ENCODE measurements around the gene WFS1. TPM values are rescaled to one million over a fixed set of nuclear protein-coding genes. Genes with fewer than 3 reads are reported as not detected.

WFS1 gene
- total RNA-seq, 1 donor from 2014 or later: 3.7 TPM

DNA sequence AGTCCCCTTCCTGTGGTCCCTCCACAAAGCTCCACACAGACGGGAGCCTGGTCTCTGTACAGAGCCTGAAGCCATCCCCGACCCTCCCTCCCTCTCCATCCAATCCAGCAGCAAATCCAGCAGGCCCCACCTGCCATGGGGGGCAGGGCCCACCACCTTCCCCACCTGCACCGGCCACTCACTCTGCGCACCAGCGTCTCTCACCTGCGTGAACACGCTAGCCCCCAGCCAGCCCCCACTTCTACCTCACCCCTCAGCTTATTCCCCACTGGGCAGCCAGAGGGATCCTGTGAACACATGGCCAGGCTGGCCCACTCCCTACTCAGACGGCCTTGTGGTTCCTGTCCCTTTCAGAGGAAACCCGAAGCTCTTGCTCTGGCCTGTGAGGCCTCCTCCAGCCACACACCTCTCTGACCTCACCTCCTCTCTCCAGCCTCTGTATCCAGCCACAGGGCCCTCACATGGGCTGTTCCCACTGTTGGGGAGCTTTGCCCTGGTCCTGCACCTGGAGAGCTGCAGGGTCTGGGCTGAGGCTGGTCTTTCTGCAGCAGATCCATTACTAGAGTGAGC lies 70.9 kb downstream of the WFS1 start:
- ATAC-seq: no peak

DNA sequence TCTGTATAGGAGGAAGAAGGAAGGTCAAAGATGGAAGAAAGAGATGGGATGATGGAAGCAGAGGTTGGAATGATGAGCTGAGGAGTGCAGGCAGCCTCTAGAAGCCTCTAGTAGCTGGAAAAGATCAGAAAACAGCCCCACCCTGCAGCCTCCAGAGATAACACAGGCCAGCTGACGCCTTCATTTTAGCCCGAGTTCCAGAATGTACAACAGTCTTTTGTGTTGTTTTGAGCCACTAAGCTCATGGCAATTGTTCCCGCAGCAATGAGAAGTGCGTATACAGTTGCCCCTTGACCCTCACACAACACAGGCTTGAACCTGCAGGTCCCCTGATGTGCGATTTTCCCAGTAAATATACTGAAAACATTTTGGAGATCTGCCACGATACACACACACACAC lies 72.0 kb downstream of the WFS1 start:
- no peak for ATAC-seq

DNA sequence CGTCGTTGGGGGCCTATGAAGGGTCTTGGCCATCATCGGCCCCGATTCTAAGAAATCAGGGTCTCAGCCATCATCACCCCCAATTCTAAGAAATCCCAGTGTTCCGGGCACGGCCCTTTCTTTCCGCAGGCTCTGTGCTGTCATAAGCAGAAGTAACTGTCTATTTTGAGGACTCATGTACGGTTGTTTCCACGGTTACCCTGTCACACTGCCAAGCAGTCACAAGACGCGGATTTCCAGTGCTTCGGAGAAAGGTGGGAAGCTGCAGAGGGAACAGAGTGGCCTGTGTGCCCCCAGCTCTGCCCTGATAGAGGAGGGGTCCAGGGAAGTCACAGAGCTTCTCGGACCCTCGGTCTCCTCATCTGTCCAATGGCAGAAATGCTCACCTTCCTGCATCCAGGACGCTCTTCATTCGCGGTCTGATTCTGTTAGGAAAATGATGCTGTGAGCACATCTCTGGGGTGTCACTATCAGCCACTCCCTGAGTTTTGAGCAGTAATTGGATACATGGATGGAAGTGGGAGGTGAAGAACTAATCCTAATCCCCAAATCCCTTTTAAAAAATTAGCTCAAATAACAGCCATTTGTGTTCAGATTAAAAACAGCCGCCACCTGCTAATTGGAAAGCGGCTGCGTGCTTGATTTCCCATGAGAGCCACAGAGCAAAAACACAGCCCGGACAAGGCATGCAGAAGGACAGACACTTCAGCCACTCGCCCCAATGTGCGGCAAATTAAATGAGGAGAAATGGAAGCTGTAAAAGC lies 73.1 kb downstream of the WFS1 start:
- no peak for ATAC-seq

DNA sequence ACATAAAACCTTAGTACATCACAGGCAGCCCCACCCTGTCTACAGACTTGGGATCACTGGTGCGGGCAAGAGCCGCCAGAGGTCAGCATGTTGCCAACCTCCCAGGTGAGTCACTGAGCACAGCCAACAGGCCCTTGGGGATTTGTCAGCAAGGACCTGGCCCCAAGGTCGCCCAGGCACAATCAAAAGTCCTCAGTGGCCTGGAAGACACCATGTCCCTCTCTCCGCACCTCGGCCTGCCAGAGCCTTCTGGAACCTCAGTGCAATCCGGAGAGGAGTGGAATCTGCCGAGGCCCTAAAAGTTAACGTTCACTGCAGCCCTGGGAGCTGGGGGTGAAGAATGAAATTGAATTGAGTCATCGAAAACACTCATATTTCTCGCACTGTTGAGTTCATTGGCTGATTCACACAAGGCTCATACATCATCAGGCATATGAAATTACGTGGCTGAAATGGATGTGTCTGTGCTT lies 74.3 kb downstream of the WFS1 start:
- ATAC-seq: peak; percentile 91

DNA sequence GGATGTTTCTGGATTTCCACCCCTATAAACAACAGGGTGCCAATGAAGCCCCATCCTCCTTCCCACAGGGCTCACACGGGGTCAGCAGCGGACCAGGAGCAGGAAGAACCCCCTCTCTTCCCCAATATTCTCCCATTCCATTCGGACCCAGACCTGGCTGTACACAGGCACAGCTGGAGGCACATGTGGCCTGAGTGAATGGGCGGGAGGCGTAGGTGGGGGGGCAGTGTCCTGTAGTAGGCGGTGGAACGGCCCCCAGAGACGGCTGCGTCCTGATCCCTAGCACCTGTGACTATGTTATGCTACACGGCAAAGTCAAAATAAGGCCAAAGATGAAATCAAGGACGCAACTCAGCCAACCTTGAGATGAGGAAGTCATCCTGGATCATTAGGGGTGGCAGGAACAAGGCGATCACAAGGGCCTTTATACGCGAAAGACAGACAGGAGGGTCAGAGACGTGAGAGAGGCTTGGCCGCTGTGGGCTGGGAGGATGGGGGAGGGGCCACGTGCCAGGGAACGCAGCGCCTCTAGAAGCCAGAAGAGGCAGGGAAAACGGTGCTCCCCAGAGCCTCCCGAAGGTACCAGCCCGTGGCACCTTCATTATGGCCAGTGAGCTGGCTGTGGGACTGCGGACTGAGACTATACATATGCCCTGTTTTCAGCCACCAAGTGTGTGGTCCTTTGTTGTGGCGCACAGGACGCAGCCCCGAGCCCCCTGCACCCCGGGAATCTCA lies 75.6 kb downstream of the WFS1 start:
- ATAC-seq: no peak

DNA sequence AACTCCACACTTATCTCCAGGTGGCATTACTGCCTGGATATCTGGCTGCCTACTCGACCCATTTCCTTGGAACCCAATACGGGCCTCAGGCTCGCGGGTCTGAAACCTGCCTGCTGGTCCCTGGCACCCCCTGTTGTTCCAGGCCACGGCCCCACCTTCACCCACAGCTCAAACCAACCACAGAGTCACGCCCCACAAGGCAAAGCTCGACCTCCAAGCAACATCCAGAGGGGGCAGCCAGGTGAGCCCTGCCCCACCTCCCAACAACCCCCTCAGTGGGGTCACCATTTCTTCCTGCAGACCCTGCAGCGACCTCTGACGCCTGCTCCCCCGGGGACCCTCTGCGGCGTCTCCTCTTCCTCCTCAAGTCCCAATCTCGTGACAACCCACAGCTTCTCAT lies 76.2 kb downstream of the WFS1 start:
- no peak for ATAC-seq

DNA sequence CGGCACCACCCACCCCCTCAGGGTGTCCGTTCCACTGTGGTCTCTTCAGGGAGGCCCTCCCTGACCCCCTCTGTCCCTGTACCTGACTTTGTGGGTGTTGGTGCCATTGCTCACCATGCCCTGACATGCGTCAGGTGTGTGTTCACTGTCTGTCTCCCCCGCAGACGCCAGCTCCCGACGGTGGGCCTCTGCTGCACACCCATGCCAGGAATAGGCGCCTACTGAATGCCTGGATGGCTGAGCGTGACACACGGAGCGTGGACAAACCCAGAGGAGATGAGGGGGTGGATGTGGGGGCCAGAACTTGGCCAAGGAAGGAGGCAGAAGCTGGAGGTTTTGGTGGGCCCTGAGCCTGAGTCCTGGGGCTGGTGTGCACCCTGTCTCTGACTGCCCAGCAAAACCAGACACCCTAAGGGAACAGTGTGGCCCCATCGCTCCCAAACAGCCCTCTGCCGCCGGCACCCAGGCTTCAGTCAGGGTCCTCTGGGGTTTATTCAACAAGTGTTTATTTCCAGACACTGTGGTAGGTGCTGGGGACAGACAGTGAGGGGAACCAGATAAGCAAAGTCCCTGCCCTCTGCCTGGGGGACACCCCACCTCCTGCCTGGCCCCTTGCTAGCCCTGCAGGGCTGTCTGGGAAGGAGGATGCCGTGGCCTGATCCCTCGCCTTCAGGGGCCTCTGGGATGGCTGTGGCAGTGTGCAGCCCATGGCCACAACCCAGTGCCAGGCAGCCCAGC lies 76.9 kb downstream of the WFS1 start:
- no peak for ATAC-seq

DNA sequence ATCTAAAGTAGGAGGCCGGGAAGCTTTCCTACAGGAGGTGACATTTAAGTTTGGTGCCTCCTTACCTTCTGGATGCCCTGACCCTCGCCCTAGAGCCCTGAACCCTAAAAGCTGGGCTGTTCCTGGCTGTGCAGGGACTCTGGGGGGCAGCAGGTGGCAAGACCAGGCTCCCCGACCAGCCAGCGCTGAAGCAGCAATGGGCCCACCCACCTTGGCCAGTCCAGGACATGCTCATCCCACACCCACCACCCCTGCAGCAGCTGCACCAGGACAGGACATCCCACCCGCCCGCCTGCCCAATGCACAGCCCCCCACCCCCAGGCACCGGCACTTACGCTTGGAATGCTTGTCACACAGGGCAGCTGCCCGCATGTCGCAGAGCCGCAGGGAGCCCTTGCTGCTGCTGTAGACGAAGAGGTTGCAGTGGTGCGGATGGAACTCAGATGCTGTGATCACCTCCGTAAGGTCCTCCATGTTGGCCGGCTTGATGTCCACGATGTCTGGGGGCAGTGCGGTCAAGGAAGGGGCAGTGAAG lies 77.9 kb downstream of the WFS1 start:
- no peak for ATAC-seq

DNA sequence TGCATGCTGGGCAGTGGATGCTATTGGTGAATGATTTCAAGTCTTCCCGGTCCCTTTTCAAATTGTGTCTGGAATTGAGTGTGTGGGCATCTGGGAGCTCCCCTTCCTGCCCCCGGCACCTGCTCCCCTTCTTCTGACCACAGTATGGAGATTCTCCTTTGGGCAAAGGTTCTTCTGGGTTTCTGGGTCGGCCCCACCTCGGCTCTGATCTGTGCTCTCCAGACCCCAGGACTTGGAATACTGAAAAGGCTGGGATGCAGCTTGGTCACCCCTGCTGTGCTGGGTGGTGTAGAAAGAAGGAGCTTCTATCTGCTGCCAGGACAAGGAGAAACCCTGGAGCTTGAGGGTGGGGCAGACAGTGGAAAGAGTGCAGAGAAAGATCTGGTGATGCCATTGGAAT lies 78.8 kb downstream of the WFS1 start:
- ATAC-seq: no peak

DNA sequence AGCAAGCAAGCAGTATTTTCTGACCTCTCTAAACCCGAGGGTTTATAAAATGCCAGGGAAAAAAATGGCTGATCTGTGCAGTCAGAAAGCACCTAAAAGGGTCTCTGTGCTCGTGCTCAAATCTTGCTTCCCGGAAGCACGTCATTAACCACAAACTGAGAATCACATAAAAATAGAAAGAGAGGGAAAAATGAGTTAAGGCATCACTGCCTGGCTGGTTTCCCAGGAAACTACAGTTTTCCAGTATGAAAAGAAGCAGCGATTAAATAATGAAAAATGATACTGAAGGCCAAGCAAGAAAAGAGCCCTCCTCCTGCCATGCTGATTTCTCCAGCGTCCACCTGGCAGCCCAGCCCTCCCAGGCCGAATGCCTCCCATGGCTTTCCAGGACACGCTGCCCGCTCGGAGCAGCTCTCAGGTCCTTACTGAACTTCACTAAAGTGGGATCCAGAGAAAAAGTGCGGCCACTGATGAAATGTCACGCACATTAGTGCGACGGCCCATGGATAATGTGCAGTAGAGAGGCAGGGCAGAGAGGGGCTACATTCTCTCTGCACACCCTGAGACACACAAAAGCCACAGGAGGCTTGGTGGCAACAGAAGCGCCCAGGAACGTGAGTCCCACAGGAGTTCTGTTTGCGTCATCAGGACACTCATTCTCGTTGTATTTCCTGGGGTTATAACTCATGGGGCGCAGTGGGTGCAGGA lies 80.4 kb downstream of the WFS1 start:
- ATAC-seq: no peak

DNA sequence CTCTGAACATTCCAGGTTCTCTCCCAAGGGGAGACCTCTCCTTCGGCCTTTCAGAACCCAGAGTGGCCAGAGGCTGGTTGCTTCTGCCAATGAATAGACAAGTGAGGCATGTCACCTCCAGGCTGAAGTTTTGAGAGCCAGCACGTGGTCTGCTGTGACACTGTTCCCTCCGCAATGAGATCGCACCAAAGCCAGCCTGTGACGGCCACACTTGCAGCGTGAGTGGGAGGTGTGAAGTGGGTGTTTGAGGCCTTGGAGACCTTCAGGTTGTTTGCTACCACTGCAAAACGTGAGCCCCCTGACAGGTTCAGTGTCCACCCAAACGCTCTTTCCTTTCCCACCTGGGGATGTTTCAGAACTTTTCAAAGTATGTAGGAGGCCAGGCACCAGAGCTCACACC lies 81.0 kb downstream of the WFS1 start:
- no peak for ATAC-seq

DNA sequence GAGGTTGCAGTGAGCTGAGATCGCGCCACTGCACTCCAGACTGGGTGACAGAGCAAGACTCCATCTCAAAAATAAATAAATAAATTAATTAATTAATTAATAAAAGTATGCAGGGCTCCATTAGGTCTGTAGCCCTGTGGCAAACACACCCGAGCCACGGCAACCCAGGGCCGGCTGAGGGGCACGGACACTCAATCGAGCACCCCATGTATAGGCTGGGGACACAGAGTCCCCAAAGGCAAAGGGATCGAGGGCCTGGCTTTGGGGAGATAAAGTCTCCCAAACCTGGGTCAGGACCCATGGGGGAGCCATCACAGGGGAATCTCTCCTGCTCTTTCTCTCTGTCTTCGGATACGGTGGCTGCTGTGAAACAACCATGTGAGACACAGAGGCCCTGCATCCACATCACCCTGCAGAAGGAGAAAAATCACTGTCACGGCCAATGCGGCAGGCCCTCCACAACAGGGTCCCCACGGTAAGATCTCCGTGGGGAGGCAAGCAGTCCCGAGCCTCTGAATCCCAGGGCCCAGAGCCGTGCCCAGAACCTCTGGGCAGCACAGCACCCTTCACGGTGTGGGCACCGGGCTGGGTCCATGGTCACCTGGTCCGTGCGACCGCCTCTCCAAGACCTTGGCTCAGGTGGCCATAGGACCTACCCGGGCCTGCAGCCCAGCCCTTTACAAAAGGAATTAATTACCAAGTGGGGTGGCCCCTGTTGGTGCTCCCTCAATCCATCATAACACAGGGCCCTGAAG lies 81.8 kb downstream of the WFS1 start:
- ATAC-seq: no peak

DNA sequence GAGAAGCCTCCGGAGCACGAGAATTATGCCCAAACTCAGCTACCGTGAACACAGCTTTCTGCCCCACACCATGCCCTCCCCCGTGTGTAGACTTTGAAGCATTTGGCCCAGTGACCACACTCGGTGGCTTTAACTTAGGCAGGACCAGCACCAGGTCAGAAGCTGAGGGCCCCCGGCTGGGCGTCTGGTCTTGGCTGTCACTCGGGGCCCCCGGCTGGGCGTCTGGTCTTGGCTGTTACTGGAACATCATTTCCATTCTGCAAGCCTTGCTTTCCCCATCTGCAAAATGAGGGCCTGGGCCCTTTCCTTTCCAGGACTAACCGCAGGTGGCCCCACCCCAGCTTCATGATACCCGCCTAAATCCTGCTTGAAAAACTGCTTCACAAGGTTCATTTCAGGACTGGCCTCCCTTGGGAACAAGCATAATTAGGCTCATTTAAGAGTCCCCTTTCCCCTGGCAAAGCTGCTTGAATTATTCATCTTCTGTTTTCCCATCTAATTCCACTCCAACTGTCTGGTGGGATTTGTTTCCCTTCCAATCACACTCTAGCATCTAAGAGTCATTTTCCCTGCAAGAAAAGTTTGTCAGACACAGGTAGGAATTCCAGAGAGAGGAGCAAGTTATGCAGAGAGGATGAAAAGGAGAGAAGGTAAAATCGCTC lies 82.5 kb downstream of the WFS1 start:
- no peak for ATAC-seq

Other genes starting within 250 kb of the WFS1 start
- not detected for gene JAKMIP1, start 69.3 kb upstream of the WFS1 start, total RNA-seq
- 65.7 TPM for gene PPP2R2C, start 202.8 kb downstream of the WFS1 start, total RNA-seq